Kidney glomerular epithelial cell (primary cell): ENCODE data around the gene PRTFDC1.
A peak's percentile ranks its signal among the peaks of the same experiment; 100 is the strongest.

Source experiments
- DNase-seq: peaks from one replicate; lab custom pipeline; 2025; lab: John Stamatoyannopoulos, UW

The PRTFDC1 gene

GRCh38 chr10:24872790-24873182 lies 79.6 kb downstream of the PRTFDC1 start:
- DNase-seq, result no peak

- DNase-seq, result no peak
Measured at GRCh38 chr10:24872049-24872789, 80.2 kb downstream of the PRTFDC1 start.

- no peak for DNase-seq
Measured at GRCh38 chr10:24871011-24871935, 81.1 kb downstream of the PRTFDC1 start.

DNA sequence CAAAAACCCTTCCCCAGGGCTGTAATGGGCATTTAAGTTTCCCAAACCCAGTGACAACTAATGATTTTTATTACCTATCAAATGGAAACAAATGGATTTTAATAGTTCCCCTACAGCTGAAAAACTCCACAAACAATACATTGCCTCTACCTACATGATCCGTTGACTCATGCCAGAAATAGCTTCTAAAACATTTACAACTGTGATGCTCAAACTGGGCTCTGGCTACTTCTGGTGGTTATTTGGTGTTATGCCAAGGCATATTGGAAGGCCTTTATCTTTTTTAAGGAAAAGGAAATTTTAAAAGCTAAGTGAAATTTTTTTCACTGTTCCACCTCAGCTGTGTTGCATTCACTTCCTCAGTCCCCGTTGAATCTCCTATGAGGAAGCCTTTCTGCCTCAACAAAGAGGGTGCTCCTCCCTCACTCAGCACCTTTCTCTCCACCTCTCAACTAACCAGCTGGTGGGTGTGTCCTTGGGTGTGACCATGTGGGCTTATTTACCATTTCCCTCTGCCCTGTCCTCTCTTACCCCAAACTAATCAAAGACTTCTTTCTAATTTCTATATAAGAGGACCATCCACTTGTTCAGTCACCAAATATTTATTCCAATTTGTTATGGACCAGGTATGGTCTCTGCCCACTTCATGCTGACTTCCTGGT lies 82.9 kb downstream of the PRTFDC1 start:
- DNase-seq, result no peak

DNA sequence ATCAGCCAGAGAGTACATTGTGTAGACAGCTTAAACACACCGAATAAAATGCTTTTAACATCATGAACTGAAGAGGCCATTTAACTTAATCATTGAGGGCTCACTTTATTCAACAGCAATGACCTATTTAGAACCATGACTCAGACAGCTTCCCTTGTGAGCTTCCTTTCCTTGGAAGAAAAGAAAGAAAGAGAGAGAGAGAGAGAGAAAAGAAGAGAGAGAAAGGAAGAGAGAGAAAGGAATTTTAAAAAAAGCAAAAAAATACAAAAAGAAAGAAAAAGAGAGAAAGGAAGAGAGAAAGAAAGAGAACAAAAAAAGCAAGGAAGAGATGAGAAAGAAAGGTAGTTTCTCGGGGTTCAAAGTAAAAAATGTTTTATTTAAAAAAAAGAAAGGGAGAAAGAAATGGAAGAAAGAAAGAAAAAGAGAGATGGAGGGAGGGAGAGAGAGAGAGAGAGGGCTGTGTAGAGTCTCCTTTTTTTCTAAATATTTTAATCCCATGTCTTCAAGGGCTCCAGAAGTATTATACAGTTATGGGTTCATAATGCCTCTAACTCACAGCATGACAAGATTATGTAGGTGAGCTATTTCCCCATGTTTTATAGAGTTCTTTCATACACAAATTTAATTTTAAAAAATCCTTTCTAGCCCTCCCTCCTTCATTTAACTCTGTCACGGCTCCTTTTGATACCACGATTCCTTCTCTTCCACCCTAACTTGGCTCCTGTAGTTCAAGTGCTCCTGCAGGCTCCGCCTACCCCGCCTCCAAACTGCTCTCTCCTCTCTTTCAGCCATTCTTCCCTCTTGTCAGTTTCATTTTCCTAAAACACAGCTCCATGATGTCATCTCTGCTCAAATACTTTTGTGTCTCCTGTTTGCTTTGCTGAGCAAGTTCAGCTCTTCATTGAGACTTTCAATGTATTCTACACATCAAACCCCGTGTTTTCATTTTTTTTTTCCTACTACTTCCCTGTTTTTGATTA lies 85.5 kb downstream of the PRTFDC1 start:
- peak; percentile 13 for DNase-seq

- no peak for DNase-seq
Measured at GRCh38 chr10:24865783-24866182, 86.6 kb downstream of the PRTFDC1 start.

DNA sequence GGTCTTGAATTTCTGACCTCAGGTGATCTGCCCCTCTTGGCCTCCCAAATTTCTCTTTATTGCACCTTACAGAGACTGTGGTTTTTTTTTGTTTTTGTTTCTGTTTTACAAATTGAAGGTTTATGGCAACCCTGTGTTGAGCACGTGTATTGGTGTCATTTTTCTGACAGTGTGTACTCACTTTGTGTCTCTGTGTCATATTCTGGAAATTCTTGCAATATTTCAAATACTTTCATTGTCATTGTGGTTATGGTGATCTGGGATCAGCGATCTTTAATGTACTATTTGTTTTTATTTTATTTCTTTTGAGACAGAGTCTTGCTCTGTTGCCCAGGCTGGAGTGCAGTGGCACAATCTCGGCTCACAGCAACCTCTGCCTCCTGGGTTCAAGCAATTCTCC lies 89.8 kb downstream of the PRTFDC1 start:
- no peak for DNase-seq

DNA sequence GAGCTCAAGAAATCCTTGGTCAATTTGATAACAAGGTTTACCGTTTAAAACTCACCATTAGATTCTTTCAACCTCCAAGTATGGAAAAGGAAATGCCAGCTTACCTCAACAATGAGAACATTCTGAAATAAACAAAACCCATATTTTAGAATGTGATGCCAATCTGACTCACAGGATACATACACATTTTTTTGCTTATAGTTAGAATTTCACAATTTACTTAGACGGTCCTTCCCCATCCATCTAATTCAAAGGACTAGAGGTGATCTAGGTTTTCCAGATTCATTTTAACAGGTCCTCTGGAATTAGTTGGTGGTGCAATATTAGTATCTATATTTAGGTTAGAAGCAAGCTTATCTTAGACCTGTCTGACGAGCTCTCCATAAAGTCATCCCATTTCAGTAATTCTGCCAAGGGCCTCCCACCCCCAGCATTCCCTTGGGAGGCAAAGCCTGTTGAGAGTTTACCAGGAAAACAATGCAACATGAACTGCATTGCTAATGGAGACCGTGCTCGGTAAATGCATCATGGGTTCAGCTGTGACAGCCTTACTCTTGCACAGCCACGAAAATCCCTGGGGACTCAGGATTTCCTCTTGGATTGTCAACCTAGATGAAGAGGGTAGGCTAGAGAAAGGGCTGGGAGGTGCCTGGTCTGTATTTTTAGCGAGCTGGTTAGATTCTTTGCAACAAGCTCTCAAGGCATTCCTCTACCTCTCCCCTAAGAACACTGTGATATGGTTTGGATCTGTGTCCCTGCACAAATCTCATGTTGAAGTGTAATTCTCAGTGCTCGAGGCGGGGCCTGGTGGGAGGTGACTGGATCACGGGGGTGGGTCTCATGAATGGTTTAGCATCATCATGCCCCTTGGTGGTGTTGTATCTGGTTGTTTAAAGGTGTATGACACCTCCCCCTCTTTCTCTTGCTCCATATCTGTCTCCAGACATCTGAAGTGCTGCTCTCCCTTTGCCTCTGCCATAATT lies 93.8 kb downstream of the PRTFDC1 start:
- no peak for DNase-seq

GRCh38 chr10:24857031-24857725 lies 95.2 kb downstream of the PRTFDC1 start:
- no peak for DNase-seq

- DNase-seq, result no peak
Measured at GRCh38 chr10:24854256-24854655, 98.2 kb downstream of the PRTFDC1 start.

GRCh38 chr10:24853661-24854060 lies 98.7 kb downstream of the PRTFDC1 start:
- DNase-seq, result no peak

DNA sequence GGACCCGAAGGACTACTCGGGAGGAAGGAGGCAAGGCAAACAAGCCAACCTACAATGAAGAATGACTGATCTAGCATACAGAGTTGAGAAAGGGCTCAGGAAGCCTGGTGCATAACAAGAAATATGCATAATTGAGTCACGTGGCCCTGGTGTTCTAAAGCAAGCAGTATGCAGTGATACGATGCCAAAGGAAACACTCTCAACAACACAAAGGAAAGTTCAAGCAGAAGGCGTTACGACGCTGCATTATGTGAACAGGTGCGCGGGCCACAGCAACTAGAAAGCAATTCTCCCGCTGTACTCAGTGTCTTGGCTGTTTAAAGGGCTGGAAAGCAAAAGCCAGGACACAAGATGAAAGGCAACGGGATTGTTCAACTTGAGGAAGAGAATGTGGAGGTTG lies 100.8 kb downstream of the PRTFDC1 start:
- DNase-seq, result no peak

DNA sequence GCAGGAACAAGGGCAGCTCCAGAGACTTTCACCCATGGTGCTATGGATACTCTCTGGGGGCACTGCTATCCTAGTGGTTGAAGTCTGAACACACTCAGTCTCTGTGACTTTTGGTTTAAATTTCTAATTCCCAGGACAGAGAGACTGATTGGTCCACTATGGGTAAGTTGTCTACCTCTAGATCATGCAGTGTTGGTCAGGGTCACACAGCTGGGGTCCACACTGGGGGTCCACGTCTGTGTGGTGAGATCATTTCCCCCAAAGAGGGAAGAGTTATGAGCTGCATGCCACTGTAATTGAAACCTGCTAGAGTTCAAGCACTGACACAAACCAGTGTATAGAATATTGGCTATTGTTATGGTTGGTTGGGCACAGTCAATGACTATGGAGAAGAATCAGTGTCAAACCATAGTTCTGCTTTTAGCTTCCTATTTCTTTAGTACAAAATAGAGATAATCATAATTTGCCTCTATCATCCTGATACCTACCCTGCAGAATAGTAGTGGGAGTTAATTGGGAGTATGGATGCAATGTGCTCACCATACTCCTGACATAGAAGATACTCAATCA lies 101.6 kb downstream of the PRTFDC1 start:
- no peak for DNase-seq

GRCh38 chr10:24849501-24850299 lies 102.7 kb downstream of the PRTFDC1 start:
- DNase-seq, result no peak

GRCh38 chr10:24849051-24849450 lies 103.4 kb downstream of the PRTFDC1 start:
- DNase-seq, result no peak

GRCh38 chr10:24848195-24848594 lies 104.2 kb downstream of the PRTFDC1 start:
- DNase-seq, result no peak

DNA sequence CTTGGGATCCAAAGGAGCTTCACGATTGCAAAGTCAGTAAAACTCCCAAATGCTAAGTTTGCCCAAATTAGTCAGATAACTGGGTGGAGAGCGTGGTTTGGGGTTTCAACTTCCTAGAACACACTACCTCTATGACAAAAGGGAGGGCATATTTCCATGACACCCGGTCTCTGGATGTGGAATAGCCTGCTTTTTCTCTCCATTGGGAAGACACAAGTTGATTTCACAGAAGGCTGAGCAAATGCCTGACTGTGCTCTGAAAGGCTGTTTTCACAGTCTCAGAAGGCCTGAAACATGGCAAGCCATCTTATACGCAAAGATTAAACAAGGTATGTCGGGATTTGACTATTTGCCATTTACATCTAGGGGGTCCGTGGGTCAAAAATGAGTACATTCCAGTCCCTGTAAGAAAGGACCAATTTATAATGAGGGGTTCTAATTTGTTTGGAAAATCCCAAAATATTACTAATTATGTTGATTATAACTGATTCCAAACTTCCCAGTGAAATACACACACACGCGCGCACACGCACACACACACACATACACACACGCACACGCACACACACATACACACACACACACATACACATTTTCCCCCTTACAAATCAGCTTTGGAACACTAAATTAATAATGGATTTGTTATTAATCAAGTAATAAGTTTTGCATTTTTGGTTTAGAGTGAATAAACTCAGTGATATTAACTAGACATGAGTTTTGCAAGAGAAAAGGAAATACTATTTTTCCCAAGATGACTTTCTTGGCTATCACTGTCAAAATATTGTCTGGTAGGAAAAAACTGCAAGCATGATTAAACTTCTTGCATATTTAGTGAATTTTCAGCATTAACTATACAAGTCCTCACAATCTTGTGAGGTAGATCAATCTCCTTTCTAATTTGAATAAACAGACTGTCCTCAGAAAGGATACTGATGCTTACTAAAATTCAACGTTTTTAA lies 105.0 kb downstream of the PRTFDC1 start:
- no peak for DNase-seq
